Stimulated activated CD4-positive, alpha-beta T cell treated with anti-CD3 and anti-CD28 coated beads, Interleukin-2, amount 100 ng/mL, for 48 hours (primary cell): ENCODE results near the gene CDC42EP3.

Source experiments
- DNase-seq, 2 donors: peaks; one replicate each; pipeline ENCODE4 v3.0.0-alpha.2; 2020

Gene CDC42EP3

GRCh38 chr2:37614061-37614738 is 57.2 kb downstream of the CDC42EP3 start:
- no peak for DNase-seq

GRCh38 chr2:37612382-37612781 is 59.1 kb downstream of the CDC42EP3 start:
- DNase-seq: no peak

- DNase-seq: no peak
Observed at GRCh38 chr2:37610638-37611289, 60.7 kb downstream of the CDC42EP3 start.

GRCh38 chr2:37609782-37610181 is 61.7 kb downstream of the CDC42EP3 start:
- DNase-seq: no peak

- DNase-seq: no peak
Observed at GRCh38 chr2:37604716-37605115, 66.7 kb downstream of the CDC42EP3 start.

- no peak for DNase-seq
Observed at GRCh38 chr2:37602702-37603101, 68.7 kb downstream of the CDC42EP3 start.

- DNase-seq: no peak
Observed at GRCh38 chr2:37602040-37602439, 69.4 kb downstream of the CDC42EP3 start.

GRCh38 chr2:37601569-37601968 is 69.9 kb downstream of the CDC42EP3 start:
- no peak for DNase-seq

GRCh38 chr2:37600735-37601134 is 70.7 kb downstream of the CDC42EP3 start:
- no peak for DNase-seq

GRCh38 chr2:37599688-37600525 is 71.5 kb downstream of the CDC42EP3 start:
- DNase-seq: no peak

- DNase-seq: no peak
Observed at GRCh38 chr2:37593694-37594093, 77.7 kb downstream of the CDC42EP3 start.

- no peak for DNase-seq
Observed at GRCh38 chr2:37593024-37593423, 78.4 kb downstream of the CDC42EP3 start.
